Activated T-cell treated with anti-CD3 and anti-CD28 coated beads, Interleukin-2, amount 50 U/mL, for 72 hours (primary cell): ENCODE results near the gene TNK2. TPM values are rescaled to one million over a fixed set of nuclear protein-coding genes. Genes with fewer than 3 reads are reported as not detected.
"Not testable (repeated sequence)": the region's sequence is repeated elsewhere in the genome, so short reads cannot be mapped to it uniquely, and the experiment has no call there.

ENCODE experiments used
- ATAC-seq, 2 donors: fragments of 150-1000 bp; cut with Tn5 transposase; replicated peaks in 1 of 2; 2 replicates each; pipeline ENCODE4 v1.10.0; 2021; ENCODE audit warnings: moderate library complexity in 2 of 2, mild to moderate bottlenecking in 1 of 2
- DNase-seq, 2 donors: peaks; one replicate each; pipeline ENCODE4 v3.0.0; 2021 to 2022; ENCODE audit warnings: mixed read lengths in 1 of 2
- H3K27ac Mint-ChIP-seq: one replicate; pipeline ENCODE4 v1.8.0; 2022; ENCODE audit warnings: mild to moderate bottlenecking, moderate library complexity, mixed read lengths
- H3K27me3 Mint-ChIP-seq: one replicate; pipeline ENCODE4 v1.8.0; 2022; ENCODE audit warnings: low read depth, mixed read lengths
- H3K36me3 Mint-ChIP-seq, 2 donors: one replicate each; pipeline ENCODE4 v1.8.0; 2022; ENCODE audit warnings: mixed read lengths in 2 of 2, mild to moderate bottlenecking in 1 of 2; ENCODE audit not compliant: insufficient read depth in 2 of 2
- H3K4me1 Mint-ChIP-seq: one replicate; pipeline ENCODE4 v1.8.0; 2022; ENCODE audit warnings: low read depth, mixed read lengths
- H3K4me3 Mint-ChIP-seq, 2 donors: one replicate each; pipeline ENCODE4 v1.8.0; 2022; ENCODE audit warnings: mild to moderate bottlenecking in 2 of 2, mixed read lengths in 2 of 2, moderate library complexity in 2 of 2
- H3K9me3 Mint-ChIP-seq, 2 donors: one replicate each; pipeline ENCODE4 v1.8.0; 2022; ENCODE audit warnings: mixed read lengths in 2 of 2
- total RNA-seq, 2 donors: library from RNA; stranded (reverse); gene quantifications; one replicate each; pipeline ENCODE4 v1.2.3, GENCODE V29; 2022

TNK2 gene
- total RNA-seq, 2 donors from 2014 or later, result 94.8 to 112 TPM

DNA sequence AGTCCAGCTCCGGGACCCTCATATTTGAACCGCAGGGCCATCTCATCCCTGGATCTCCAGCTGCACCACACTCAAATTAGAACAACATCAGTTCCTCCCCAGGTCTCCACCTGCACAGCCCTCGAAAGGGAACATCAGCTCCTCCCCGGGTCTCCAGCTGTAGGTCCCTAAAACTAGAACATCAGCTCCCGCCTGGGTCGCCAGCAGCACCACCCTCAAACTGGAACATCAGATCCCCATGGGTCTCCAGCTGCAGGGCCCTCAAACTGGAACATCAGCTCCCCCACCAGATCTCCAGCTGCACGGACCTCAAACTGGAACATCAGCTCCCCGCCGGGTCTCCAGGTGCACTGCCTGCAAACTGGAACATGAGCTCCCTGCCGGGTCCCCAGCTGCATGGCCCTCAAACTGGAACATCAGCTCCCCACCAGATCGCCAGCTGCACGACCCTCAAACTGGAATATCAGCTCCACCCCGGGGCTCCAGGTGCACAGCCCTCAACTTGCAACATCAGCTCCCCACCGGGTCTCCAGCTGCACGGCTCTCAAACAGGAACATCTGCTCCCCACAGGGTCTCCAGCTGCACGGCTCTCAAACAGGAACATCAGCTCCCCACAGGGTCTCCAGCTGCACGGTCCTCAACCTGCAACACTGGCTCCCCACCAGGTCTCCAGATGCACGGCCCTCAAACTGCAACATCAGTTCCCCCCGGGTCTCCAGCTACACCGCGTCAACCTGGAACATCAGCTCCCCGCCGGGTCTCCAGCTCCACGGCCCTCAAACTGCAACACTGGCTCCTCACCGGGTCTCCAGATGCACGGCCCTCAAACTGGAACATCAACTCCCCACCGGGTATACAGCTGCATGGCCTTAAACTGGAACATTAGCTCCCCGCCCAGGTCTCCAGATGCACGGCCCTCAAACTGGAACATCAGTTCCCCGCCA, 31.4 kb upstream of the TNK2 start:
- not testable (repeated sequence) for ATAC-seq

DNA sequence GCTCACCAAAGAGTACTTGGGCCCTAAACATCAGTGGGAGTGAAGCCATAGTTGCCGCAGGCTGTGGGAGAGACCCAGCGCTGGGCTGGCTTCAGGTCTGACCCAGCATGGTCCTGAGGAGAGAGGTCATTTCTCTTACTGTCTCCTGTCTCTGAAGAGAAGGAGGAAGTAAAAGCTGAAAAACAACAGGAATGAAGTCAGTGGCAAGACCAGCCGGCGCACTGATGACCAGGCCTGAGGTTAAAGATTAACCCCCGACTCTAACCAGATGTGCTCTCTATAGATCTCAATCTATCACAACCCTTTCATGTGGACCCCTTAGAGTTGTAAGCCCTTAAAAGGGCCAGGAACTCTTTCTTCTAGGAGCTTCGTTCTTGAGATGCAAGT, 24.7 kb upstream of the TNK2 start:
- H3K27ac Mint-ChIP-seq, result not testable (repeated sequence)

More for the DNA sequence above, 31.4 kb upstream of the TNK2 start:
- not testable (repeated sequence) for H3K4me1 Mint-ChIP-seq, H3K4me3 Mint-ChIP-seq, H3K9me3 Mint-ChIP-seq, H3K27me3 Mint-ChIP-seq, DNase-seq, H3K27ac Mint-ChIP-seq
- peaks cover 0 to 16% of the 10 kb centered on the region in 2 donors for H3K36me3 Mint-ChIP-seq

DNA sequence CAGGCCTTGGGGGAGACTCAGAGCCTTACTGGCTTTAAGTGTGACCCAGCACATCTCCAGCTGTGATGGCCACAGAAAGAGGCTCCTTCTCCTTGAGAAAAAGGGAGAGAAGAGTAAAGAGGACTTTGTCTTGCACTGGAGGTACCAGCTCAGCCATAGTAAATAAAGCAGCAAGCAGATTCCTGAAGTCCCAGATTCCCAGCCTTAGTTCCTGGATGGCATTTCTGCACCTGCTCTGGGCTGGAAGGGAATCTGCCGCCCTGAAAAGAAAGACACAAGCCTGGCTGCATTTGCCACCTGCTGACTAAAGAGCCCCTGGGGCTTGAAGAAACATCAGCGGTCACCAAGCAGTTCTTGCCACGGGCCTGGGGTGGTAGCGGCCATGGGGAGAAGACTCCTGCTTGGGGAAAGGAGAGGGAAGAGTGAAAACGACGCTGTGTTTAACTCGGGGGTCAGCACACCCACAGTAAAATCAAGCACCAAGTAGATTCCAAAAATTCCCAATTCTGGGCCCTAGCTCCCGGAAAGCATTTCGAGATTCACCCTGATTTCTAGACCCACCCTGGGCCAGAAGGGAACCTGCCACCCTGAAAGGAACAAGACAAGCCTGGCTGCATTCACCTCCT, 24.2 kb upstream of the TNK2 start:
- Mint-ChIP-seq H3K9me3 (no peaks in the 10 kb centered on the region), H3K27me3 (no peaks in the 10 kb centered on the region), H3K4me3 (no peak overlapping the region), H3K36me3 (no peaks in the 10 kb centered on the region), H3K27ac (no peak overlapping the region), H3K4me1 (no peaks in the 10 kb centered on the region)
- no peak for DNase-seq
- ATAC-seq, result no peak

More for the DNA sequence above, 24.7 kb upstream of the TNK2 start:
- not testable (repeated sequence) for H3K27me3 Mint-ChIP-seq, H3K4me3 Mint-ChIP-seq, H3K36me3 Mint-ChIP-seq, ATAC-seq, DNase-seq, H3K4me1 Mint-ChIP-seq, H3K9me3 Mint-ChIP-seq

DNA sequence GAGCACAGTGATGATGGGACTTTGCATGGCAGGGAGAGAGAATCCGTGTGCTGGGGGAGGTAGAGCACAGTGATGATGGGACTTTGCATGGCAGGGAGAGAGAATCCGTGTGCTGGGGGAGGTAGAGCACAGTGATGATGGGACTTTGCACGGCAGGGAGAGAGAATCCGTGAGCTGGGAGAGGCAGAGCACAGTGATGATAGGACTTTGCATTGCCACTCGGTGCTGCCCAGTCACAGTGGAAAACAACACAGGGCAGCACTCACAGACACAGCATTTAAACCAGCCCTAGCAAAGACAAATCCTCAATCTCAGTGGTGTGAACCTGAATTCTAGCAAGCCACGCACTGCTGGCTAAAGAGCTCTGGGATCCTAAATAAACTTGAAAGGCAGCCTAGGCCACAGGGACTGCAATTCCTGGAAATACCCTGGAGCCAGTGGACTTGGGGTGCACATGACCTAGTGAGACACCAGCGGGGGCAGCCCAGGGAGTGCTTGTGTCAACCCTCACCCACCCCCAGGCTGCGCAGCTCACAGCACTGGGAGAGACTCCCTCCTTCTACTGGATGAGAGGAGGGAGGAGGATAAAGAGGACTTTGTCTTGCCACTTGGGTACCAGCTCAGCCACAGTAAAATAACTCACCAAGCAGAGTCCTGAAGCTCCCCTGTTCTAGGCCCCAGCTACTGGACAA, 23.4 kb upstream of the TNK2 start:
- Mint-ChIP-seq H3K4me1 (no peaks in the 10 kb centered on the region), H3K27ac (no peak overlapping the region), H3K9me3 (no peaks in the 10 kb centered on the region), H3K27me3 (no peaks in the 10 kb centered on the region), H3K36me3 (no peaks in the 10 kb centered on the region), H3K4me3 (no peak overlapping the region)
- DNase-seq (no peak), ATAC-seq (no peak)

DNA sequence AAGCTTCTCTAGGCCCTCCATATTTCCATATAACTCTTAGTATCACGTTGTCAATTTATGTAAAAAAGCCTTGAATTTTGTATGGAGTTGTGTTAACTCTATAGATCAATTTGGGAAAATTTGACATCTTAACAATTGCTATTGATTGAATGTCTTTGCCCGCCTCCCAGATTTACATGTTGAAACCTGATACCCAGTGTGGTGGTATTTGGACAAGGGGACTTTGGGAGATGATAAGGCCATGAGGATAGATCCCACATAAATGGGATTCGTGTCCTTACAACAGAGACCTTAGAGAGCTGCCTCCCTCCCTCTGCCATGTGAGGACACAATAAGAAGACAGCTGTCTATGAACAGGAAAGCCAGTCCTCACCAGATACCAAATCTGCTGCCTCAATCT, 21.1 kb upstream of the TNK2 start:
- Mint-ChIP-seq H3K27me3 (no peaks in the 10 kb centered on the region), H3K9me3 (no peaks in the 10 kb centered on the region), H3K36me3 (no peaks in the 10 kb centered on the region), H3K27ac (no peak overlapping the region), H3K4me3 (no peak overlapping the region), H3K4me1 (no peaks in the 10 kb centered on the region)
- DNase-seq (no peak), ATAC-seq (no peak)

DNA sequence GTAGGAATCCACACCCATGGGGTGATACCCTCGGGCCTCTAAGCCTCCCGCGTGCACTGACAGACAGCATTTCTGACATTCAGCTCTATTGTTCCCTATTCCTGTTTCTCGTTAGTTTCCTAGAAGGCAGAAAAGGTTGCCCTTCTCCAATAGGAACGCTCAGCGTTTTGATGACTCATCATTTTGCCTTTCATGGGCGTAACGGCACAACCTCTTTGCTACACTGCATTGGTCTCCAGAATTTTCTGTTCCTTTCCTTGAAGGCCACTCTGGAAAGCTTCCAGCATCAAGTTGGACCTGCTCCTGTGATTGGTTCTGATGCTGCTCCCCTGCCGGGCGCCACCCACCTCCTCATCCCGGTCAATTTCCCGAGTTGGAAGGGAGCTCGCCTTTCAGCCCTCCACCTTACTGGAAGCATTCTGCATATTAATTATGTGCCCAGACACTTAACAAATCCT, 13.0 kb upstream of the TNK2 start:
- no peaks in the 10 kb centered on the region for H3K4me1 Mint-ChIP-seq
- H3K36me3 Mint-ChIP-seq, result no peaks in the 10 kb centered on the region
- no peak overlapping the region for H3K4me3 Mint-ChIP-seq

DNA sequence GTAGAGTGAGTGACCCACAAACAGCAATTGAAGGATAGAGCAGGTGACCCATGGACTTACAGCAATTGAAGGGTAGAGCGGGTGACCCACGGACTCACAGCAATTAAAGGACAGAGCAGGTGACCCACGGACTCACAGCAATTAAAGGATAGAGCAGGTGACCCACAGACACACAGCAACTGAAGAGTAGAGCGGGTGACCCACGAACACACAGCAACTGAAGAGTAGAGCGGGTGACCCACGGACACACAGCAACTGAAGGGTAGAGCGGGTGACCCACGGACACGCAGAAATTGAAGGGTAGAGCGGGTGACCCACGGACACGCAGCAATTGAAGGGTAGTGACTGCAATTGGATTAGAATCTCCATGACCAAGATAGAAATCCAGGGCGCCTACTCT, 9.8 kb upstream of the TNK2 start:
- no peak overlapping the region for H3K4me3 Mint-ChIP-seq

More for the DNA sequence above, 13.0 kb upstream of the TNK2 start:
- Mint-ChIP-seq H3K27ac (no peak overlapping the region), H3K9me3 (no peaks in the 10 kb centered on the region), H3K27me3 (peaks cover 9% of the 10 kb centered on the region)
- ATAC-seq (no peak), DNase-seq (no peak)

DNA sequence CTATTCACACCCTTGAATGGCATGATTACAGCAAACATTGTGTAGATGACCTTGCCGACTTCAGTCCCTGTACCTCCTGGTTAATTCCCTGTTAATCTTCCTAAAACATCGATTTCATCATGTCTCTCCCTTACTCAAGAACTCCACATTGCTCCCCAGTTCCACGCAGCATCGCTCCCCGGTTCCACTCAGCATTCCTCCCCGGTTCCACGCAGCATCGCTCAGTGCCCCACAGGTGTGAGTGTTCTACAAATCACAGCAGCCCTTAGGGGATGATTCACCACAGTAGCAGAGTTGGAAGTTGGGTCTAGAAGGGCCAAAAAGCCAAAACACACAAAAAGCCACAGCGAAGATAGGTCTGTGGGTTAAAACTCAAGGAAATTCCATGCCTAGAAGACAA, 8.6 kb upstream of the TNK2 start:
- no peak overlapping the region for H3K27ac Mint-ChIP-seq
- DNase-seq, result no peak
- ATAC-seq, result no peak

More for the DNA sequence above, 9.8 kb upstream of the TNK2 start:
- Mint-ChIP-seq H3K27ac (no peak overlapping the region), H3K4me1 (peaks cover 13% of the 10 kb centered on the region), H3K36me3 (no peaks in the 10 kb centered on the region), H3K9me3 (no peaks in the 10 kb centered on the region), H3K27me3 (peaks cover 11% of the 10 kb centered on the region)
- ATAC-seq, result no peak
- DNase-seq, result no peak

DNA sequence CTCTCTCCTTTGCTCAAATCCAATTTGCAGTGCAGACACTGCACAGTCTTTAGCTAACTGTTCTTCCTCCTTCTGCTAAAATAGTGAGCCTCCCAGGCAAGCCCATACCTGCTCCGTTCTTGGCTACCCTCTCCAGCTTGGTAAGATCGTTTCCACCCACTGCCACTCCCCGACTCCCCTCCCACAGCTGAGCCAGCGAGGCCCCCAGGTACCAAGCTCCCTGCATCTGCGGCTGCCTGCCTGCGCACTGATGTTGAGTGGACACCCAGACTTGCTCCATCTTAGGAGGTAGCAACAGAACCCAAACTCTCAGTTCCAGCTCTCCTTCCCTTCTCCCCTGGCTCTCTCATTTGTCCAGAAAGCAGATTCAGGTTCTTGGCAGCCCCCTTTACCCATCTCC, 7.9 kb upstream of the TNK2 start:
- H3K4me1 Mint-ChIP-seq, result peaks cover 13% of the 10 kb centered on the region
- no peaks in the 10 kb centered on the region for H3K9me3 Mint-ChIP-seq
- H3K4me3 Mint-ChIP-seq, result no peak overlapping the region
- no peak for DNase-seq
- ATAC-seq, result no peak
- peaks cover 11% of the 10 kb centered on the region for H3K27me3 Mint-ChIP-seq
- no peaks in the 10 kb centered on the region for H3K36me3 Mint-ChIP-seq
- H3K27ac Mint-ChIP-seq, result no peak overlapping the region

More for the DNA sequence above, 8.6 kb upstream of the TNK2 start:
- no peak overlapping the region for H3K4me3 Mint-ChIP-seq
- H3K27me3 Mint-ChIP-seq, result peaks cover 11% of the 10 kb centered on the region
- no peaks in the 10 kb centered on the region for H3K36me3 Mint-ChIP-seq
- H3K4me1 Mint-ChIP-seq, result peaks cover 13% of the 10 kb centered on the region
- no peaks in the 10 kb centered on the region for H3K9me3 Mint-ChIP-seq

DNA sequence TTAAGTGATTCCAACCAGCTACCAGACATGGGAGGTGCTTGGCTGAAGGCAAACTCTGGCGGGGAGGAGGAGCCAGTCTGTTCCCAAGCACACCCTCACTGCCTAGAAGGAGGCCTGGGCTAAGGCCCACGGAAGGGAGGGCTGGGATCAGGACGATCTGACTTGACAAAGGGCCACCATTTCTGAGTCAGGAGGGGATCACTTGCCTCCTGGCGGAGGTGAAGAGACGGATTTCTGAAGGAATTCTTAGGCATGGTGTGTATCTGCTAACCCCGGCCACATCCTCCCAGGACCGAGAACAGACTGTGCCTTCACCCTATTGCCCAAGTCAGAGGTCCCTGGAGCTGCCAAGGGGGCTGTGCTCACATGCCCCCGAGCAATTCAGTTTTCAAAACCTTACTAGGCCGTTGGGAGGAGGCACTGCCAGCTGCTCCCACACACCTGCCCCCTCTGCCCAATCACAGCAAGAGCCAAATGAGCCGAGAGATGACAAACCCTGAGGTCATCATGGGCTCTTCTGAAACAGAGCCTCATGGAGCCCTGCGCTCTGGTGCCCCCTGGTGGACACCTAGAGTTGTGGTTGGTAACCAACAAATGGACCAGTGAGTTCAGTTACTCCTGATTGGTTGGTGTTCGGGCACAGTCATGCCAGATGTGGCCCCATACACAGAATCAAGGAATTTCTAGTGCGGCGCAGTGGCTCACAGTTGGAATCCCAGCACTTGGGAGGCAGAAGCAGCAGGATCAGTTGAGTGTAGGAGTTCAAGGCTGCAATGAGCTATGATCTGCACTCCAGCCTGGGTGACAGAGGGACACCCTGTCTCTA, 6.5 kb upstream of the TNK2 start:
- Mint-ChIP-seq H3K36me3 (no peaks in the 10 kb centered on the region), H3K27me3 (peaks cover 11% of the 10 kb centered on the region), H3K4me3 (peak overlapping the region; percentile 48), H3K4me1 (peaks cover 18% of the 10 kb centered on the region), H3K9me3 (no peaks in the 10 kb centered on the region), H3K27ac (peak overlapping the region; percentile 32)
- DNase-seq, result peak; percentile 96
- ATAC-seq, result peak; percentile 100

DNA sequence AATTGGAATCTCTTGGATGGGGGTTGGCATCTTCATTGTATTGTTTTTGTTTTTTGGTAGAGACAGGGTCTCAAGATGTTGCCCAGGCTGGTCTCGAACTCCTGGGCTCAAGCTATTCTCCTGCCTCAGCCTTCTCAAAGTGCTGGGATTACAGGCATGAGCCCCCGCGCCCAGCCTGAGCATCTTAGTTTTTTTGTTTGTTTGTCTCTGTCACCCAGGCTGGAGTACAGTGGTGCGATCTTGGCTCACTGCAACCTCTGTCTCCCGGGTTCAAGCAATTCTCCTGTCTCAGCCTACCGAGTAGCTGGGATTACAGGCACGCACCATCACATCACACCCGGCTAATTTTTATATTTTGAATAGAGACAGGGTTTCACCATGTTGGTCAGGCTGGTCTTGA, 5.8 kb upstream of the TNK2 start:
- Mint-ChIP-seq H3K4me3 (peak overlapping the region in 1 of 2 donors; percentile 48), H3K27me3 (peaks cover 11% of the 10 kb centered on the region), H3K4me1 (peaks cover 18% of the 10 kb centered on the region)
- H3K27ac Mint-ChIP-seq, DNase-seq, ATAC-seq, H3K9me3 Mint-ChIP-seq, H3K36me3 Mint-ChIP-seq: not testable (repeated sequence)

DNA sequence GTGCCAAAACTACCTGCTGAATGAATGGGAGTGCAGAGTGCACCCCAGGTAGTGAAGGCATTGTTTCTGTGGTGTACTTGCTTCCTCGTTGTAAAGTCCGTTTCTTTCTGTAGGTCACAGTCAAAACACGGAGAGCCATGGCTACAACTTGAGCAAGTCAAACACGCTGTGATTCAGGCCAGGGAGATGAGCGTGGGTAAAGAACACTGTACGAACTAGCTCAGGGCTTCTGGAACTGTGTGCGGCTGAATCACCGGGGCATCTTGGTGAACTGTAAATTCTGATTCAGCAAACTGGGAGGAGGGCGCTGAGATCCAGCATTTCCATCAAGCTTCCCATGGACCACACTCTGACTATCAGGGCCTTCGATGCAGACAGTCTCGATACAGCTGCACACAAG, 5.0 kb upstream of the TNK2 start:
- DNase-seq (no peak), ATAC-seq (no peak)
- H3K4me1 Mint-ChIP-seq, result peaks cover 19% of the 10 kb centered on the region
- H3K9me3 Mint-ChIP-seq, result no peaks in the 10 kb centered on the region
- H3K27ac Mint-ChIP-seq, result no peak overlapping the region
- peaks cover under 1% of the 10 kb centered on the region in 2 donors for H3K36me3 Mint-ChIP-seq
- no peak overlapping the region for H3K4me3 Mint-ChIP-seq
- H3K27me3 Mint-ChIP-seq, result peaks cover 11% of the 10 kb centered on the region
